ENCODE results near the gene NLGN2.

GRCh38 chr17:7396147-7396546, 11.5 kb upstream of the NLGN2 start:
- TF ChIP-seq CTCF (IDR thresholded peaks at IDR 0.05) = no peak
- TF ChIP-seq POLR2A (IDR thresholded peaks at IDR 0.05) = no peak
- no peak for TF ChIP-seq POLR2AphosphoS5 (IDR thresholded peaks at IDR 0.05)

Data from sigmoid colon (tissue), 4 donors.